ENCODE results near the gene ZC3H10.

- TF ChIP-seq EZH2 (IDR thresholded peaks at IDR 0.05; ENCODE audit: borderline replicate concordance, low read depth, low read length, poor library complexity, severe bottlenecking) = no peak
- TF ChIP-seq CTCF (conservative IDR thresholded peaks at IDR 0.05; ENCODE audit: low read depth, low read length) = no peak
Measured at GRCh38 chr12:56145217-56145616, 27.2 kb downstream of the ZC3H10 start.

All from A673 (cell line).